Pancreas (tissue), 10 donors: ENCODE results near the gene NANOS3. TPM values are rescaled to one million over a fixed set of nuclear protein-coding genes. Genes with fewer than 3 reads are reported as not detected.

Source experiments
- ATAC-seq, 4 donors: fragments of 200-7000 bp; cut with Tn5 transposase; one replicate each; pipeline versions ENCODE4 v1.8.0 to v1.9.1; 2020; ENCODE audit warnings: mild to moderate bottlenecking in 4 of 4, moderate library complexity in 4 of 4
- DNase-seq, 6 donors: peaks; one replicate each; pipeline ENCODE4 v3.0.0-alpha.2; 2020
- FAIRE-seq: peaks from 2 replicates; lab custom pipeline; 2012; peaks lifted over from hg19 to GRCh38; lab: Jason Lieb, UNC
- H3K27ac ChIP-seq, 4 donors: fragments of 200-600 bp; sonication (generic); 1 replicate in 3 of 4; 2 replicates in 1 of 4; pipeline versions ENCODE4 v1.5.0 to v1.8.0; 2020
- H3K27me3 ChIP-seq, 4 donors: fragments of 200-600 bp; one replicate each; pipeline ENCODE4 v1.8.0; 2021
- H3K36me3 ChIP-seq, 3 donors: fragments of 200-600 bp; sonication (generic) in 1 of 3; one replicate each; pipeline versions ENCODE4 v1.5.0 to v1.8.0; 2020 to 2021
- H3K4me1 ChIP-seq, 3 donors: fragments of 200-600 bp; one replicate each; pipeline ENCODE4 v1.8.0; 2021
- H3K4me3 ChIP-seq, 4 donors: fragments of 200-600 bp; sonication (generic) in 2 of 4; one replicate each; pipeline versions ENCODE4 v1.5.0 to v1.8.0; 2020 to 2021
- H3K9me3 ChIP-seq, 4 donors: fragments of 200-600 bp; one replicate each; pipeline ENCODE4 v1.8.0; 2021
- WGBS, 2 donors: extraction: QIAGEN DNeasy Blood & Tissue Kit; methylation state at CpG; one replicate each; pipeline ENCODE4 v1.1.7; 2013; 5-methylcytosine and 5-hydroxymethylcytosine counted together
- intact Hi-C, 3 donors: fragments of 100-400 bp; cut with DNase I; formaldehyde crosslinking; loops; one replicate each; pipeline versions ENCODE4 v1.11.1 to v1.14.2; 2022
- polyA plus RNA-seq, 2 donors: library from polyadenylated mRNA; stranded (reverse); fragments of 200-250 nt; gene quantifications; one replicate each; pipeline ENCODE4 v1.2.3, GENCODE V29; 2013
- total RNA-seq, 6 donors: library from RNA; stranded (reverse); fragmentation: NEBNext Ultra II Directional in 4 of 6; extraction: Animal tissue kit (Norgen Biotek cat#: 25700) in 4 of 6; gene quantifications; one replicate each; pipeline versions ENCODE4 v1.2.1 to v1.2.4, GENCODE V29; 2021 to 2023
- TF ChIP-seq, protein P1 (sequence below), 4 donors: fragments of 200-600 bp; sonication (generic) in 3 of 4; IDR thresholded peaks; one replicate each; pipeline versions ENCODE4 v1.5.0 to v1.8.0; 2021; ENCODE audit warnings: antibody characterized with exemption in 4 of 4
- donor health status: healthy with polysubstance abuse.
- donor health status: DM: no; HTN: no; CAD: no; lungs with moderate emphysema.
- donor health status: DM: no; HTN: no; CAD: no.
- donor health status: control.
- donor health status: control.
- donor health status: Bipolar disorder and iron deficiency.
- donor health status: DM: yes; HTN: yes; CAD: no.
- donor health status: DM: no; HTN: no; CAD: no.
- donor health status: DM: no; HTN: no; CAD: no.
- donor health status: DM: yes; HTN: yes; CAD: no.

The NANOS3 gene
- total and polyA plus RNA-seq, 8 donors = 0.39 to 3.1 (median 0.72) TPM; not detected in 2

DNA sequence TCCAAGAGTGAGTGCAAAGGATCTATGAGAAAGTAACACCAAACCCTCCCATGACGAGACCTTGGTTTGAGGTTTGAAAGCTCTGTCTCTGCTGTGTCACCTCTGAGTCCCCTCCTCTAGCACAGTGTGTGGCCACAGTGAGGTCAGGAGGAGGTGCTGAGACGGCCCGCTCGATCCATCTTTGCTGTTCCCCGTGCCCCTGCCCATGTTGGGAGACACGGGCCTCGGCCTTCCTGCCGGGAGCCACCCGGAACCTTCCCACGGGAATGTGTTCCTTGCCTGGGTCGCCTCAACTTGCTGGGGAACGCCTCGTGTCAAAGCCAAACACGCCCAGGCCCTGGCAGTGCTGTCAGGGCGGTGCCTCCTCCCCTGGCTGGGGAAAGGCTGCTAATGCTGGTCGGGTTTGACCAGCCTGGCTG, 10.1 kb downstream of the NANOS3 start:
- no peaks in the 10 kb centered on the region for H3K36me3 ChIP-seq
- H3K4me1 ChIP-seq = peaks cover 15 to 16% (median 16%) of the 10 kb centered on the region in 3 donors
- no peaks in the 10 kb centered on the region for H3K9me3 ChIP-seq
- FAIRE-seq (no peak), ATAC-seq (no peak), DNase-seq (peak in 1 of 6 donors; percentile 37)
- no peak overlapping the region for H3K4me3 ChIP-seq
- TF ChIP-seq, protein P1, sequence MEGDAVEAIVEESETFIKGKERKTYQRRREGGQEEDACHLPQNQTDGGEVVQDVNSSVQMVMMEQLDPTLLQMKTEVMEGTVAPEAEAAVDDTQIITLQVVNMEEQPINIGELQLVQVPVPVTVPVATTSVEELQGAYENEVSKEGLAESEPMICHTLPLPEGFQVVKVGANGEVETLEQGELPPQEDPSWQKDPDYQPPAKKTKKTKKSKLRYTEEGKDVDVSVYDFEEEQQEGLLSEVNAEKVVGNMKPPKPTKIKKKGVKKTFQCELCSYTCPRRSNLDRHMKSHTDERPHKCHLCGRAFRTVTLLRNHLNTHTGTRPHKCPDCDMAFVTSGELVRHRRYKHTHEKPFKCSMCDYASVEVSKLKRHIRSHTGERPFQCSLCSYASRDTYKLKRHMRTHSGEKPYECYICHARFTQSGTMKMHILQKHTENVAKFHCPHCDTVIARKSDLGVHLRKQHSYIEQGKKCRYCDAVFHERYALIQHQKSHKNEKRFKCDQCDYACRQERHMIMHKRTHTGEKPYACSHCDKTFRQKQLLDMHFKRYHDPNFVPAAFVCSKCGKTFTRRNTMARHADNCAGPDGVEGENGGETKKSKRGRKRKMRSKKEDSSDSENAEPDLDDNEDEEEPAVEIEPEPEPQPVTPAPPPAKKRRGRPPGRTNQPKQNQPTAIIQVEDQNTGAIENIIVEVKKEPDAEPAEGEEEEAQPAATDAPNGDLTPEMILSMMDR (IDR thresholded peaks at IDR 0.05) = no peak
- 81 to 89% methylated on average over 16 of the region's 16 CpGs for WGBS, 2 donors
- H3K27me3 ChIP-seq = no peaks in the 10 kb centered on the region
- no peak overlapping the region for H3K27ac ChIP-seq
- intact Hi-C loops = no loop called here

DNA sequence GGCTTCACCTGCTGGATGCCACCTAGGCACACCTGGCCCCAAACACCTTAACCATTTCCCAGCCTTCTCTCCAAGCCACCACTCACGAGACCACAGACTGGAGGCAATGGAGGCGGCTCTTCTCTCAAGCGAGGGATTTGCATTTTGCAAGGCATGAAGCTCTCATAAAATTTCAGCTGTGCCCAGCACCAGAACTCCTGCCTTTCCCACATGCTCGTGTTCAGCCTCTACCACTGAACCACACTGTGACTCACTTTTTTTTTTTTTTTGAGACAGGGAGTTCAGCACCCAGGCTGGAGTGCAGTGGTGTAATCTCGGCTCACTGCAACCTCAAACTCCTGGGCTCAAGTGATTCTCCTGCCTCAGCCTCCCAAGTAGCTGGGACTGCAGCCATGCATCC, 10.6 kb downstream of the NANOS3 start:
- Histone ChIP-seq H3K36me3 (no peaks in the 10 kb centered on the region), H3K27me3 (no peaks in the 10 kb centered on the region), H3K4me1 (peaks cover 11 to 16% (median 15%) of the 10 kb centered on the region in 3 donors), H3K27ac (no peak overlapping the region), H3K9me3 (no peaks in the 10 kb centered on the region), H3K4me3 (no peak overlapping the region)
- FAIRE-seq (no peak), ATAC-seq (no peak), DNase-seq (no peak)
- TF ChIP-seq, protein P1 (IDR thresholded peaks at IDR 0.05) = no peak
- intact Hi-C loops = no loop called here
- 89 to 91% methylated on average over 5 of the region's 5 CpGs for WGBS, 2 donors

DNA sequence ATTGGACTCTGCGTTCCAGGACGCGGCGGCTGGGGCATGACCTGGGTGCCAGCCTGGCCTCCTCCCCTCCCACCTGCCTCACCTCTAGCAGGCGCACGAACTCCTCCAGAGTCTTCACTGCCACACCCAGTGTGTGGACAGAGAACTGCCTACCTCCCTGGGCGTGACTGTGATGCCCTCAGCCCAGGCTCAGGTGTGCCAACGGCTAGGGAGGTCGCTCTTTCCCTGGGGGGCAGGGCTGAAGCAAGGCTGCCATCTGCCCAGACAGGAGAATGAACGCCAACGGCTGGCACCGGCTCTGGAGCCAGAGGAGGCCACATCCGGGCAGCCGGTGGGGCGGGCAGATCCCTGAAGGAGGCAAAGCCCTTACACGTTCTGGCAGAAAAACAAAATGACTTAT, 11.3 kb downstream of the NANOS3 start:
- peaks cover 10 to 16% (median 15%) of the 10 kb centered on the region in 3 donors for H3K4me1 ChIP-seq
- no peaks in the 10 kb centered on the region for H3K36me3 ChIP-seq
- no peak for ATAC-seq
- no peak for FAIRE-seq
- H3K9me3 ChIP-seq = no peaks in the 10 kb centered on the region
- TF ChIP-seq, protein P1 (IDR thresholded peaks at IDR 0.05) = no peak
- 91 to 93% methylated on average over 16 of the region's 16 CpGs for WGBS, 2 donors
- H3K4me3 ChIP-seq = no peak overlapping the region
- DNase-seq = peak in 1 of 6 donors; percentile 31
- H3K27ac ChIP-seq = no peak overlapping the region
- intact Hi-C loops = no loop called here
- H3K27me3 ChIP-seq = no peaks in the 10 kb centered on the region

DNA sequence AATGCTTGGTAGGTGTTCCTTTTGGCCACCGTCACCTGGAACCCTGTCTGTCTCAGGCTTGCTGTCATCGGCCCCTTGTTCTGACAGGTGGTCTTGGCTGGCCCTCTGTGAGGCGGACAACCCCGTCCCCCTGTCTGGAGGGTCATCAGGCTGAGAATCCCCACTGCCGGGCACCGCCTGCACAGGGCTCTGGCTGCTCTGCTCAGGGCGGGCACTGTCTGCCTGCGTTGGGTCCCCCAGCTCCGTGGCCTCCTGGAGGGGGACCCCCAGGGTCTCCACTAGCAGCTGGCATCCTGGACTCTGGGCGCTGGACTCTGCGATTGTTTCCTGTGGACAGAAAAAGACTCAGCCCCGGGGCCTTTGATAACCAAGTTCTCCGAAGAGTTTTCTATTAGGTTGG, 13.2 kb downstream of the NANOS3 start:
- intact Hi-C loops = no loop called here
- DNase-seq = peak in 1 of 6 donors; percentile 22
- H3K36me3 ChIP-seq = no peaks in the 10 kb centered on the region
- H3K27ac ChIP-seq = no peak overlapping the region
- TF ChIP-seq, protein P1 (IDR thresholded peaks at IDR 0.05) = no peak
- no peak for FAIRE-seq
- H3K9me3 ChIP-seq = no peaks in the 10 kb centered on the region
- 90 to 92% methylated on average over 13 of the region's 13 CpGs for WGBS, 2 donors
- no peak overlapping the region for H3K4me3 ChIP-seq
- H3K27me3 ChIP-seq = no peaks in the 10 kb centered on the region
- no peak for ATAC-seq
- peaks cover 0 to 7% (median 6%) of the 10 kb centered on the region in 3 donors for H3K4me1 ChIP-seq

DNA sequence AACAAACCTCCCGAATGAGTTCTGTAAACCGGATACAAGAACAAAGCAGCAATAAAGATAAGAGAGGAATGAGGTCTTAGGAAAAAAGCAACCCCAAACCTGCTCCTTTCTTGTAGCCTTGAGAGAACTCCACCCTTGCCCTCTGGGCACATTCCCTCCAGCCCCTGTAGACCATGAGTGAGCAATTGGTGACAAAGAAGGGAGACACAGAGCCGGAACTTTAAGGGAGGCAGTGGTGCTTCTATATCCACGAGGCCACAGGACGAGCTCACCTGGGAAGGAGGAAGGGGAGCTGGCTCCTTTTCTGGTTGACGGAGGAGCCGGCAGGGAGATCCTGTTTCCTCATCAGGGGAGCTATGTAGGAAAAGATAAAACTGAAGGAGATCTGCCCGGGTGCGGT, 15.9 kb downstream of the NANOS3 start:
- H3K36me3 ChIP-seq = no peaks in the 10 kb centered on the region
- FAIRE-seq = no peak
- H3K9me3 ChIP-seq = no peaks in the 10 kb centered on the region
- 81 to 85% methylated on average over 9 of the region's 9 CpGs for WGBS, 2 donors
- H3K27me3 ChIP-seq = no peaks in the 10 kb centered on the region
- H3K4me1 ChIP-seq = no peaks in the 10 kb centered on the region
- no peak for DNase-seq
- TF ChIP-seq, protein P1 (IDR thresholded peaks at IDR 0.05) = no peak
- intact Hi-C loops = no loop called here
- no peak for ATAC-seq
- H3K4me3 ChIP-seq = no peak overlapping the region
- H3K27ac ChIP-seq = no peak overlapping the region
